Trophoblast cell (in vitro differentiated cells and primary cell): ENCODE data around the gene SOCS6.
A peak's percentile ranks its signal among the peaks of the same experiment; 100 is the strongest.
"Not testable (repeated sequence)": the region's sequence is repeated elsewhere in the genome, so short reads cannot be mapped to it uniquely, and the experiment has no call there.

Experiments used
- DNase-seq, 2 donors: peaks; one replicate each; pipeline ENCODE4 v3.0.0-alpha.2; 2016
- H2AFZ ChIP-seq: 2 replicates; pipeline ENCODE4 v1.6.1; 2013; ENCODE audit warnings: low read length, moderate library complexity, mild to moderate bottlenecking; ENCODE audit not compliant: insufficient read depth, poor library complexity
- H2AK5ac ChIP-seq: 2 replicates; pipeline ENCODE4 v1.6.1; 2013; ENCODE audit warnings: mild to moderate bottlenecking, low read length
- H2BK120ac ChIP-seq: 2 replicates; pipeline ENCODE4 v1.6.1; 2013; ENCODE audit warnings: low read length, mild to moderate bottlenecking, moderate library complexity; ENCODE audit not compliant: insufficient read depth, poor library complexity
- H2BK12ac ChIP-seq: 2 replicates; pipeline ENCODE4 v1.6.1; 2013; ENCODE audit warnings: mild to moderate bottlenecking, low read length, moderate library complexity
- H2BK5ac ChIP-seq: 2 replicates; pipeline ENCODE4 v1.6.1; 2013; ENCODE audit warnings: low read length, low read depth, moderate library complexity, mild to moderate bottlenecking; ENCODE audit not compliant: poor library complexity
- H3K14ac ChIP-seq: 2 replicates; pipeline ENCODE4 v1.6.1; 2013; ENCODE audit warnings: mild to moderate bottlenecking, low read length
- H3K18ac ChIP-seq: 2 replicates; pipeline ENCODE4 v1.6.1; 2013; ENCODE audit warnings: mild to moderate bottlenecking, low read length
- H3K23ac ChIP-seq: 2 replicates; pipeline ENCODE4 v1.6.1; 2013; ENCODE audit warnings: low read length
- H3K27ac ChIP-seq: 2 replicates; pipeline ENCODE4 v1.5.1; 2013; ENCODE audit warnings: low read depth, mild to moderate bottlenecking, inconsistent platforms, low read length, moderate library complexity
- H3K27me3 ChIP-seq: 2 replicates; pipeline ENCODE4 v1.6.1; 2013; ENCODE audit warnings: inconsistent platforms, mild to moderate bottlenecking, low read length, moderate library complexity; ENCODE audit not compliant: insufficient read depth
- H3K36me3 ChIP-seq, 2 experiments: 1 replicate in 1 of 2; 2 replicates in 1 of 2; pipeline ENCODE4 v1.6.1; 2013; ENCODE audit warnings: low read length in 2 of 2, mild to moderate bottlenecking in 2 of 2, moderate library complexity in 1 of 2; ENCODE audit not compliant: insufficient read depth in 2 of 2, control insufficient read depth in 1 of 2
- H3K4ac ChIP-seq: 2 replicates; pipeline ENCODE4 v1.6.1; 2013; ENCODE audit warnings: low read depth, mild to moderate bottlenecking, low read length, moderate library complexity
- H3K4me1 ChIP-seq, 2 experiments: 1 replicate in 1 of 2; 2 replicates in 1 of 2; pipeline ENCODE4 v1.6.1; 2013; ENCODE audit warnings: low read length in 2 of 2, mild to moderate bottlenecking in 2 of 2, moderate library complexity in 1 of 2; ENCODE audit not compliant: insufficient read depth in 2 of 2, control insufficient read depth in 1 of 2
- H3K4me2 ChIP-seq: 2 replicates; pipeline ENCODE4 v1.6.1; 2013; ENCODE audit warnings: inconsistent platforms, mild to moderate bottlenecking, low read length, moderate library complexity
- H3K4me3 ChIP-seq: 2 replicates; pipeline ENCODE4 v1.5.1; 2013; ENCODE audit warnings: mild to moderate bottlenecking, low read depth, low read length, inconsistent platforms
- H3K79me1 ChIP-seq: one replicate; pipeline ENCODE4 v1.6.1; 2013; ENCODE audit warnings: low read length
- H3K79me2 ChIP-seq: 2 replicates; pipeline ENCODE4 v1.6.1; 2013; ENCODE audit warnings: low read length, mild to moderate bottlenecking; ENCODE audit not compliant: control insufficient read depth, insufficient read depth, poor library complexity
- H3K9ac ChIP-seq: 2 replicates; pipeline ENCODE4 v1.6.1; 2013; ENCODE audit warnings: mild to moderate bottlenecking, low read length
- H3K9me3 ChIP-seq: 2 replicates; pipeline ENCODE4 v1.6.1; 2013; ENCODE audit warnings: low read depth, mild to moderate bottlenecking, control low read depth, inconsistent platforms, low read length; ENCODE audit not compliant: insufficient read depth
- H4K12ac ChIP-seq: 2 replicates; pipeline ENCODE4 v1.6.1; 2013; ENCODE audit warnings: low read depth, mild to moderate bottlenecking, low read length, moderate library complexity
- H4K8ac ChIP-seq: 2 replicates; pipeline ENCODE4 v1.6.1; 2013; ENCODE audit warnings: low read depth, mild to moderate bottlenecking, low read length, moderate library complexity
- H4K91ac ChIP-seq: one replicate; pipeline ENCODE4 v1.6.1; 2013; ENCODE audit warnings: low read depth, mild to moderate bottlenecking, low read length, moderate library complexity
- WGBS: extraction: QIAGEN DNeasy Blood & Tissue Kit; methylation state at CpG from one replicate; pipeline ENCODE4 v1.1.7; 2013; ENCODE audit warnings: missing lambda C conversion rate; ENCODE audit not compliant: insufficient read length, insufficient coverage; ENCODE audit errors: extremely low coverage; 5-methylcytosine and 5-hydroxymethylcytosine counted together

The SOCS6 gene

DNA sequence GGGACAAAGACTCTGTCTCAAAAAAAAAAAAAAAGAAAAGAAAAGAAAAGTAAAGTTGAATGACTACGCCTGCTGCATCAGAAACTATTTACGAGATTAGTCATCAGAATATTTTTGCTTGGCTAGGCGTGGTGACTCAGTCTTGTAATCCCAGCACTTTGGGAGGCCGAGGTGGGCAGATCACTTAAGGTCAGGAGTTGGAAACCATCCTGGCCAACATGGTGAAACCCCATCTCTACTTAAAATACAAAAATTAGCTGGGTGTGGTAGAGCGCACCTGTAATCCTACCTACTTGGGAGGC, 69.2 kb downstream of the SOCS6 start:
- H3K9me3 ChIP-seq, H4K8ac ChIP-seq, H4K91ac ChIP-seq, H3K79me1 ChIP-seq, H3K4me1 ChIP-seq, H3K14ac ChIP-seq, H3K4ac ChIP-seq, H2AK5ac ChIP-seq, H3K18ac ChIP-seq, H3K79me2 ChIP-seq, H3K27me3 ChIP-seq, H3K27ac ChIP-seq, H3K23ac ChIP-seq, H3K4me3 ChIP-seq, H2BK5ac ChIP-seq, H3K4me2 ChIP-seq, H2BK120ac ChIP-seq, H2BK12ac ChIP-seq, H4K12ac ChIP-seq, H2AFZ ChIP-seq, H3K9ac ChIP-seq, H3K36me3 ChIP-seq: not testable (repeated sequence)
- DNase-seq, result peak; percentile 72 to 88
- no CpG with 5 or more reads among the region's 5 CpGs for whole genome bisulfite sequencing

DNA sequence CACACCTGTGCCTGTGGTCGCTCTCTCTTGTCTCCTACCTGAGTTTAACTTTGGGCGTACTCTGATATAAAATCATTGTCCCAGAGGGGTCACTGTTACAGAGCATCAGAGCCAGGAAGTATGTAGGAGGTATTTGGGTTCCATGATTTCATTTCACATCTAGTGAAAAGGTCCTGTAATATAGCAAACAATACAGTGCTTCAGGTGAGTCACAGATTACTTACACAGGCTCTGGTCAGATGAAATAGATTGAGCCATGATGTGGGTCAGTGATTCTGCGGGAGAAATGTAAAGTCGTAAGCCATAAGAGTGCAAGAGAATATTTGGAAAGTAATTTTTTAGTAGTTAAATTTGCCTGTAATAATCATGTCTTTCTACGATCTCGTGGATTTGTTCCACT, 70.2 kb downstream of the SOCS6 start:
- H3K4me2 ChIP-seq, result no peak overlapping the region
- no CpG with 5 or more reads among the region's 6 CpGs for WGBS
- H3K4me3 ChIP-seq, result no peak overlapping the region
- H3K14ac ChIP-seq, result no peak overlapping the region
- no peaks in the 10 kb centered on the region for H3K9me3 ChIP-seq
- no peaks in the 10 kb centered on the region for H3K27me3 ChIP-seq
- peaks cover 2% of the 10 kb centered on the region for H3K79me1 ChIP-seq
- no peak overlapping the region for H2BK120ac ChIP-seq
- no peak overlapping the region for H3K4ac ChIP-seq
- no peak overlapping the region for H2BK12ac ChIP-seq
- H3K36me3 ChIP-seq, result peaks cover 1 to 2% of the 10 kb centered on the region in 2 experiments
- H2BK5ac ChIP-seq, result no peak overlapping the region
- H2AFZ ChIP-seq, result no peak overlapping the region
- peaks cover 2 to 5% of the 10 kb centered on the region in 2 experiments for H3K4me1 ChIP-seq
- peak; percentile 48 to 74 for DNase-seq
- no peak overlapping the region for H4K12ac ChIP-seq
- no peak overlapping the region for H3K27ac ChIP-seq
- peak overlapping the region; percentile 77 for H4K91ac ChIP-seq
- no peak overlapping the region for H4K8ac ChIP-seq
- H3K23ac ChIP-seq, result no peak overlapping the region
- H2AK5ac ChIP-seq, result no peak overlapping the region
- no peak overlapping the region for H3K9ac ChIP-seq
- H3K18ac ChIP-seq, result no peak overlapping the region
- H3K79me2 ChIP-seq, result no peaks in the 10 kb centered on the region

DNA sequence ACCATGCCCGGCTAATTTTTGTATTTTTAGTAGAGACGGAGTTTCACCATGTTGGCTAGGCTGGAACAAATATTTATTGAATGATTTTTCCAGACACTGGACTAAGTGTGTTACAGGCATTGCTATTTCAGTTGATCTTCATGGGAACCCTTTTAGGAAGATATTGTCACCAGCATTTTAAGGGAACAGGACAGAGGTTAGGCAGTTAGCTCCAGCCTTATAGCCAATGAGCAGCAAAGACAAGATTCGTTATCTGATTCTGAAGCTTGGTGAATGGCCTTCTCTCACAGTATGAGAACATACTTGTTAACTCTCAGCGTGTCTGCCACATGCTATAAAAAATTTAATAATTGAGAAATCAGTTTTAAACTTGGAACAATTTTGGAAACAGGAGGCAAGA, 73.4 kb downstream of the SOCS6 start:
- Histone ChIP-seq H2AK5ac (no peak overlapping the region), H3K27ac (no peak overlapping the region), H3K9me3 (no peaks in the 10 kb centered on the region), H2BK120ac (no peak overlapping the region), H3K4me3 (no peak overlapping the region), H3K79me2 (no peaks in the 10 kb centered on the region), H4K91ac (no peak overlapping the region), H3K4me2 (no peak overlapping the region), H3K27me3 (no peaks in the 10 kb centered on the region), H3K4ac (no peak overlapping the region), H3K4me1 (peaks cover 2 to 7% of the 10 kb centered on the region in 2 experiments), H3K9ac (no peak overlapping the region), H2AFZ (no peak overlapping the region), H2BK5ac (no peak overlapping the region), H3K23ac (no peak overlapping the region), H2BK12ac (no peak overlapping the region), H4K12ac (no peak overlapping the region), H3K79me1 (no peaks in the 10 kb centered on the region), H3K14ac (no peak overlapping the region), H3K18ac (no peak overlapping the region), H3K36me3 (no peaks in the 10 kb centered on the region), H4K8ac (no peak overlapping the region)
- no CpG with 5 or more reads among the region's 4 CpGs for WGBS
- DNase-seq, result no peak

DNA sequence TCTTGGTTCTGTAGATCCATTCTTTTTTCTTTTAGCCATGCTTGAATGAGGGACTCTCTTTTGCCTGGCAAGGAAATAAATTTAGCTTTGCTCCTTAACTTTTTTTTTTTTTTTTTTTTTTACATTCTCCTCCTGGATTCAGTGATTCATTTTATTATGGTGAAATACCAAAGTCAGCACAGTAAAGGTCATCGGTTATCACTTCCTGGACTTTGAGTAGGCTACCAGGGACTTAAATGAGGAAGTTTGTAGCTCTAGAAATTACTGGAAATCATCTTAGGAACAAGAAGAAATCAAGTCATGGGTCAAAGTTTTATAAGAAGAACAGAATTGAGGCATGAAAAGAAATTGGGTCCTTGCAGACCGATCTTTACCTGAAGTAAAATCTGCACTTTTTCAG, 75.0 kb downstream of the SOCS6 start:
- H3K9ac ChIP-seq, result no peak overlapping the region
- no peak overlapping the region for H3K18ac ChIP-seq
- no peaks in the 10 kb centered on the region for H3K79me1 ChIP-seq
- H3K9me3 ChIP-seq, result no peaks in the 10 kb centered on the region
- no CpG with 5 or more reads among the region's 2 CpGs for WGBS
- H2AFZ ChIP-seq, result no peak overlapping the region
- H2BK120ac ChIP-seq, result no peak overlapping the region
- H3K4me3 ChIP-seq, result no peak overlapping the region
- H3K4me2 ChIP-seq, result no peak overlapping the region
- H2BK12ac ChIP-seq, result no peak overlapping the region
- no peak overlapping the region for H3K14ac ChIP-seq
- H3K4me1 ChIP-seq, result peaks cover 0 to 4% of the 10 kb centered on the region in 2 experiments
- no peak overlapping the region for H4K91ac ChIP-seq
- H3K27ac ChIP-seq, result no peak overlapping the region
- no peak for DNase-seq
- H2AK5ac ChIP-seq, result no peak overlapping the region
- H3K27me3 ChIP-seq, result no peaks in the 10 kb centered on the region
- no peak overlapping the region for H4K8ac ChIP-seq
- no peak overlapping the region for H3K4ac ChIP-seq
- H3K23ac ChIP-seq, result no peak overlapping the region
- no peak overlapping the region for H4K12ac ChIP-seq
- no peak overlapping the region for H2BK5ac ChIP-seq
- H3K79me2 ChIP-seq, result no peaks in the 10 kb centered on the region
- no peaks in the 10 kb centered on the region for H3K36me3 ChIP-seq
